A549 (cell line): ENCODE results near the gene CDX2. TPM values are rescaled to one million over a fixed set of nuclear protein-coding genes. Genes with fewer than 3 reads are reported as not detected.

ENCODE experiments used
- ATAC-seq, 2 experiments: fragments of 200-7000 bp in 1 of 2; fragments of >200 bp in 1 of 2; cut with Nextera tagmentation in 1 of 2; cut with Tn5 transposase in 1 of 2; 3 replicates each; pipeline versions ENCODE4 v1.8.0 to v1.9.1; 2018 to 2020; ENCODE audit warnings: mild to moderate bottlenecking in 1 of 2, moderate library complexity in 1 of 2
- CTCF ChIA-PET: fragments of 300-600 bp; sonication (Branson Sonifier 250); formaldehyde crosslinking; extraction: SDS; loops from one replicate; lab custom pipeline; 2021; ENCODE audit warnings: antibody characterized with exemption, inconsistent platforms; lab: Yijun Ruan, JAX
- POLR2A ChIA-PET: fragments of 350-600 bp; formaldehyde crosslinking; extraction: SDS; loops from one replicate; lab custom pipeline; 2021; ENCODE audit warnings: antibody characterized with exemption, inconsistent platforms; lab: Yijun Ruan, JAX
- DNase-seq, 2 experiments: peaks; one replicate each; pipeline versions ENCODE4 v3.0.0 to v3.0.0-alpha.2; 2011 to 2016; ENCODE audit warnings: low read depth in 1 of 2, low spot score in 1 of 2
- FAIRE-seq: peaks from 2 replicates; lab custom pipeline; 2011; peaks lifted over from hg19 to GRCh38; lab: Jason Lieb, UNC
- H3K27ac ChIP-seq, 2 experiments: fragments of >200 bp; sonication (Bioruptor Twin); formaldehyde crosslinking; 3 replicates each; pipeline ENCODE4 v1.5.1; 2016 to 2017
- H3K4me1 ChIP-seq: fragments of >200 bp; sonication (Bioruptor Twin); formaldehyde crosslinking; 3 replicates; pipeline ENCODE4 v1.6.1; 2016
- H3K4me2 ChIP-seq: fragments of >200 bp; sonication (Bioruptor Twin); formaldehyde crosslinking; 3 replicates; pipeline ENCODE4 v1.6.1; 2016
- H3K4me3 ChIP-seq: fragments of >200 bp; sonication (Bioruptor Twin); formaldehyde crosslinking; 3 replicates; pipeline ENCODE4 v1.5.1; 2016
- H3K9me3 ChIP-seq: fragments of >200 bp; sonication (Bioruptor Twin); formaldehyde crosslinking; 3 replicates; pipeline ENCODE4 v1.6.1; 2016
- BCL3 ChIP-seq: fragments of >200 bp; sonication (Bioruptor Twin); formaldehyde crosslinking; IDR thresholded peaks from 3 replicates; pipeline ENCODE4 v1.6.1; 2016
- CEBPB ChIP-seq, 2 experiments: fragments of >200 bp in 1 of 2; sonication (Bioruptor Twin) in 1 of 2; formaldehyde crosslinking in 1 of 2; IDR thresholded peaks; 2 replicates each; pipeline ENCODE4 v1.6.1; 2012 to 2016
- CTCF ChIP-seq: fragments of >200 bp; sonication (Bioruptor Twin); formaldehyde crosslinking; IDR thresholded peaks from 3 replicates; pipeline ENCODE4 v1.5.1; 2016
- EHF ChIP-seq: fragments of 250-450 bp; sonication (Bioruptor Pico); IDR thresholded peaks from 2 replicates; pipeline ENCODE4 v1.5.0; 2020; ENCODE audit warnings: mild to moderate bottlenecking
- ELK1 ChIP-seq: fragments of 150-350 bp; IDR thresholded peaks from 2 replicates; pipeline ENCODE4 v1.6.1; 2014; ENCODE audit warnings: low read depth, mild to moderate bottlenecking, low read length
- FOSB ChIP-seq: fragments of 250-450 bp; sonication (Bioruptor Pico); IDR thresholded peaks from 2 replicates; pipeline ENCODE4 v1.5.0; 2020; ENCODE audit warnings: mild to moderate bottlenecking, moderate library complexity
- FOSL2 ChIP-seq, 2 experiments: fragments of 450-650 bp in 1 of 2; fragments of >200 bp in 1 of 2; sonication (Bioruptor Twin) in 1 of 2; formaldehyde crosslinking; IDR thresholded peaks; 2 replicates each; pipeline versions ENCODE4 v1.5.0 to v1.6.1; 2016 to 2020; ENCODE audit warnings: mild to moderate bottlenecking in 1 of 2, moderate library complexity in 1 of 2
- FOXS1 ChIP-seq: fragments of 250-450 bp; sonication (Bioruptor Pico); IDR thresholded peaks from 2 replicates; pipeline ENCODE4 v1.5.0; 2020; ENCODE audit warnings: mild to moderate bottlenecking, moderate library complexity
- HDAC2 ChIP-seq: fragments of 200-600 bp; sonication (generic); IDR thresholded peaks from 2 replicates; pipeline ENCODE4 v1.6.1; 2016
- HES2 ChIP-seq: fragments of >200 bp; sonication (Bioruptor Twin); formaldehyde crosslinking; IDR thresholded peaks from 2 replicates; pipeline ENCODE4 v1.6.1; 2016
- HEYL ChIP-seq: fragments of 250-450 bp; sonication (Bioruptor Pico); IDR thresholded peaks from 2 replicates; pipeline ENCODE4 v1.8.0; 2021; ENCODE audit warnings: mild to moderate bottlenecking, moderate library complexity
- HOXB13 ChIP-seq: fragments of 250-450 bp; sonication (Bioruptor Pico); IDR thresholded peaks from 2 replicates; pipeline ENCODE4 v1.5.0; 2020; ENCODE audit warnings: low read depth, mild to moderate bottlenecking, moderate library complexity
- JUN ChIP-seq, 2 experiments: fragments of >200 bp; sonication (Bioruptor Twin); formaldehyde crosslinking; IDR thresholded peaks; 2 replicates in 1 of 2; 3 replicates in 1 of 2; pipeline ENCODE4 v1.6.1; 2016 to 2017
- KDM1A ChIP-seq: fragments of 200-600 bp; sonication (generic); IDR thresholded peaks from 2 replicates; pipeline ENCODE4 v1.6.1; 2016; ENCODE audit warnings: low read depth, mild to moderate bottlenecking
- MAX ChIP-seq: IDR thresholded peaks from 2 replicates; pipeline ENCODE4 v1.6.1; 2012
- MAZ ChIP-seq: fragments of 150-350 bp; IDR thresholded peaks from 2 replicates; pipeline ENCODE4 v1.6.1; 2014; ENCODE audit warnings: antibody characterized with exemption, low read depth, low read length, borderline replicate concordance
- NPAS2 ChIP-seq: fragments of 250-450 bp; sonication (Bioruptor Pico); IDR thresholded peaks from 2 replicates; pipeline ENCODE4 v1.8.0; 2022; ENCODE audit warnings: mild to moderate bottlenecking, moderate library complexity, borderline replicate concordance
- PBX3 ChIP-seq: IDR thresholded peaks from 2 replicates; pipeline ENCODE4 v1.6.1; 2012
- PHF8 ChIP-seq: fragments of 200-600 bp; sonication (generic); IDR thresholded peaks from 2 replicates; pipeline ENCODE4 v1.6.1; 2016; ENCODE audit warnings: low read depth, mild to moderate bottlenecking, antibody characterized with exemption, moderate library complexity, borderline replicate concordance
- RAD21 ChIP-seq, 2 experiments: fragments of >200 bp in 1 of 2; sonication (Bioruptor Twin) in 1 of 2; formaldehyde crosslinking in 1 of 2; IDR thresholded peaks in 1 of 2; conservative IDR thresholded peaks in 1 of 2; 2 replicates in 1 of 2; 3 replicates in 1 of 2; pipeline ENCODE4 v1.6.1; 2012 to 2018; ENCODE audit warnings: inconsistent platforms in 1 of 2
- RFX5 ChIP-seq: fragments of 450-650 bp; IDR thresholded peaks from 2 replicates; pipeline ENCODE4 v1.7.1; 2014; ENCODE audit warnings: antibody characterized with exemption, mild to moderate bottlenecking, moderate library complexity
- RNF2 ChIP-seq: fragments of 200-600 bp; sonication (generic); IDR thresholded peaks from 2 replicates; pipeline ENCODE4 v1.6.1; 2016; ENCODE audit warnings: low read depth, mild to moderate bottlenecking, antibody characterized with exemption, moderate library complexity, borderline replicate concordance
- TFCP2L1 ChIP-seq: fragments of 250-450 bp; sonication (Bioruptor Pico); IDR thresholded peaks from 2 replicates; pipeline ENCODE4 v1.5.0; 2021; ENCODE audit warnings: mild to moderate bottlenecking
- TP53 ChIP-seq: fragments of 250-450 bp; sonication (Bioruptor Pico); IDR thresholded peaks from 2 replicates; pipeline ENCODE4 v1.5.0; 2021; ENCODE audit warnings: mild to moderate bottlenecking, moderate library complexity
- ZFP36 ChIP-seq: fragments of 450-650 bp; IDR thresholded peaks from 2 replicates; pipeline ENCODE4 v1.6.1; 2014; ENCODE audit warnings: borderline replicate concordance; ENCODE audit not compliant: partially characterized antibody
- WGBS: methylation state at CpG from one replicate; pipeline ENCODE4 v1.1.6; 2017; ENCODE audit errors: missing lambda C conversion rate; 5-methylcytosine and 5-hydroxymethylcytosine counted together
- polyA plus RNA-seq, 4 experiments: library from polyadenylated mRNA; depleted of rRNA in 3 of 4; stranded (reverse); fragments of >200 nt; fragmentation: RNase III in 1 of 4; extraction: RNeasy Plus Mini Kit Qiagen cat#74134 plus additional on column Dnase treatment in 1 of 4; gene quantifications; 2 replicates in 3 of 4; 3 replicates in 1 of 4; pipeline ENCODE4 v1.2.3, GENCODE V29; 2011 to 2017

Gene CDX2
- polyA plus RNA-seq, 2 of the 4 experiments (the other 2 are of a cell fraction) = 0.14 to 0.19 TPM

GRCh38 chr13:27962982-27963381 is 6.1 kb downstream of the CDX2 start:
- no peak for DNase-seq
- Histone ChIP-seq H3K9me3 (no peaks in the 10 kb centered on the region), H3K27ac (no peak overlapping the region), H3K4me1 (peaks cover 14% of the 10 kb centered on the region)
- CTCF ChIA-PET = interaction anchor here (3.0 kb wide), 1 partner anchor 9 kb away, joined by 15 read pairs; no protein-coding TSS in a partner anchor
- WGBS = 100% methylated on average over 2 of the region's 9 CpGs
- no peak for TF ChIP-seq HEYL (CRISPR knock-in tag)
- TF ChIP-seq HOXB13 (CRISPR knock-in tag) = no peak
- TF ChIP-seq MAX = no peak
- no peak for TF ChIP-seq KDM1A
- TF ChIP-seq TP53 = no peak
- no peak for TF ChIP-seq HDAC2
- no peak for TF ChIP-seq RFX5
- TF ChIP-seq HES2 = no peak
- no peak for TF ChIP-seq NPAS2
- TF ChIP-seq EHF (CRISPR knock-in tag) = no peak
- TF ChIP-seq FOSB (CRISPR knock-in tag) = no peak
- TF ChIP-seq, all 56 proteins: peak for 0
- no peak overlapping the region for H3K4me2 ChIP-seq
- FAIRE-seq (no peak), ATAC-seq (no peak)
- POLR2A ChIA-PET = no interaction called here
- H3K4me3 ChIP-seq = no peak overlapping the region

GRCh38 chr13:27962128-27962841 is 6.8 kb downstream of the CDX2 start:
- ChIA-PET POLR2A (no interaction called here), CTCF (interaction anchor here (0.9 to 4.7 kb wide), 5 partner anchors 9 to 600 kb away, joined by 3 to 65 read pairs (median 4); no protein-coding TSS in a partner anchor)
- no peak for ATAC-seq
- H3K27ac ChIP-seq = no peak overlapping the region
- H3K4me2 ChIP-seq = no peak overlapping the region
- no peak overlapping the region for H3K4me3 ChIP-seq
- no peak for DNase-seq
- H3K9me3 ChIP-seq = no peaks in the 10 kb centered on the region
- 100% methylated on average over 1 of the region's 6 CpGs for WGBS
- no peak for FAIRE-seq
- H3K4me1 ChIP-seq = peaks cover 14% of the 10 kb centered on the region
- TF ChIP-seq PBX3 (no peak), RNF2 (no peak)

GRCh38 chr13:27961227-27962085 is 7.7 kb downstream of the CDX2 start:
- FAIRE-seq (no peak), ATAC-seq (no peak), DNase-seq (no peak)
- H3K4me1 ChIP-seq = peaks cover 17% of the 10 kb centered on the region
- WGBS = 82% methylated on average over 9 of the region's 25 CpGs
- POLR2A ChIA-PET = interaction anchor here (0.7 to 1.3 kb wide), 2 partner anchors 92 to 536 kb away, joined by 3 to 4 read pairs; no protein-coding TSS in a partner anchor
- peak overlapping the region; percentile 64 to 86 for H3K27ac ChIP-seq
- H3K9me3 ChIP-seq = no peaks in the 10 kb centered on the region
- peak overlapping the region; percentile 99 for H3K4me2 ChIP-seq
- CTCF ChIA-PET = interaction anchor here (0.9 to 4.7 kb wide), 5 partner anchors 8 to 599 kb away, joined by 3 to 65 read pairs (median 4); no protein-coding TSS in a partner anchor
- peak overlapping the region; percentile 58 for H3K4me3 ChIP-seq
- TF ChIP-seq BCL3 (no peak), CEBPB (IDR thresholded peaks at IDR 0.05) (no peak), KDM1A (no peak), MAZ (no peak), JUN (IDR thresholded peaks at IDR 0.05) (no peak), CTCF (no peak), TP53 (no peak), FOSB (CRISPR knock-in tag) (no peak), RFX5 (no peak), ZFP36 (no peak), PHF8 (no peak), TFCP2L1 (no peak), RAD21 (conservative IDR thresholded peaks at IDR 0.05 in 1 of 2, IDR thresholded peaks at IDR 0.05 in 1 of 2) (no peak), FOXS1 (CRISPR knock-in tag) (no peak), ELK1 (no peak), FOSL2 (IDR thresholded peaks at IDR 0.05) (no peak), FOSL2 (CRISPR knock-in tag; IDR thresholded peaks at IDR 0.05) (no peak)
